ENCODE data around the gene FALEC.

FALEC gene

GRCh38 chr1:150512846-150513245, 2.7 kb upstream of the FALEC start:
- DNase-seq = no peak

- no peak for DNase-seq
Observed at GRCh38 chr1:150513351-150513791, 2.2 kb upstream of the FALEC start.

- no peak for DNase-seq
Observed at GRCh38 chr1:150514260-150514659, 1.3 kb upstream of the FALEC start.

GRCh38 chr1:150514913-150515327, 632 bp upstream of the FALEC start:
- DNase-seq = no peak

- peak in 1 of 2 experiments; percentile 12 for DNase-seq
Observed at GRCh38 chr1:150516050-150516591, 569 bp downstream of the FALEC start.

GRCh38 chr1:150516616-150517015, 1.1 kb downstream of the FALEC start:
- DNase-seq = no peak

- DNase-seq = no peak
Observed at GRCh38 chr1:150521196-150521968, 5.8 kb downstream of the FALEC start.

- no peak for DNase-seq
Observed at GRCh38 chr1:150525348-150525747, 9.8 kb downstream of the FALEC start.

GRCh38 chr1:150528196-150528595, 12.6 kb downstream of the FALEC start:
- DNase-seq = no peak

GRCh38 chr1:150529017-150529416, 13.5 kb downstream of the FALEC start:
- DNase-seq = no peak

- no peak for DNase-seq
Observed at GRCh38 chr1:150530491-150531159, 15.1 kb downstream of the FALEC start.

GRCh38 chr1:150532860-150533259, 17.3 kb downstream of the FALEC start:
- DNase-seq = no peak

- DNase-seq = no peak
Observed at GRCh38 chr1:150534002-150534401, 18.4 kb downstream of the FALEC start.

- no peak for DNase-seq
Observed at GRCh38 chr1:150535511-150536287, 20.1 kb downstream of the FALEC start.

- no peak for DNase-seq
Observed at GRCh38 chr1:150536836-150537731, 21.5 kb downstream of the FALEC start.

GRCh38 chr1:150537732-150538684, 22.5 kb downstream of the FALEC start:
- no peak for DNase-seq

GRCh38 chr1:150543500-150544143, 28.1 kb downstream of the FALEC start:
- DNase-seq = peak; percentile 79 to 87

- DNase-seq = peak; percentile 60 to 80
Observed at GRCh38 chr1:150544204-150544603, 28.7 kb downstream of the FALEC start.

GRCh38 chr1:150545486-150546032, 30.0 kb downstream of the FALEC start:
- no peak for DNase-seq

- DNase-seq = no peak
Observed at GRCh38 chr1:150546294-150546937, 30.9 kb downstream of the FALEC start.

All from NCI-H1930 (cell line).